ENCODE results near the gene FGFRL1.

FGFRL1 gene, protein sequence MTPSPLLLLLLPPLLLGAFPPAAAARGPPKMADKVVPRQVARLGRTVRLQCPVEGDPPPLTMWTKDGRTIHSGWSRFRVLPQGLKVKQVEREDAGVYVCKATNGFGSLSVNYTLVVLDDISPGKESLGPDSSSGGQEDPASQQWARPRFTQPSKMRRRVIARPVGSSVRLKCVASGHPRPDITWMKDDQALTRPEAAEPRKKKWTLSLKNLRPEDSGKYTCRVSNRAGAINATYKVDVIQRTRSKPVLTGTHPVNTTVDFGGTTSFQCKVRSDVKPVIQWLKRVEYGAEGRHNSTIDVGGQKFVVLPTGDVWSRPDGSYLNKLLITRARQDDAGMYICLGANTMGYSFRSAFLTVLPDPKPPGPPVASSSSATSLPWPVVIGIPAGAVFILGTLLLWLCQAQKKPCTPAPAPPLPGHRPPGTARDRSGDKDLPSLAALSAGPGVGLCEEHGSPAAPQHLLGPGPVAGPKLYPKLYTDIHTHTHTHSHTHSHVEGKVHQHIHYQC

DNA sequence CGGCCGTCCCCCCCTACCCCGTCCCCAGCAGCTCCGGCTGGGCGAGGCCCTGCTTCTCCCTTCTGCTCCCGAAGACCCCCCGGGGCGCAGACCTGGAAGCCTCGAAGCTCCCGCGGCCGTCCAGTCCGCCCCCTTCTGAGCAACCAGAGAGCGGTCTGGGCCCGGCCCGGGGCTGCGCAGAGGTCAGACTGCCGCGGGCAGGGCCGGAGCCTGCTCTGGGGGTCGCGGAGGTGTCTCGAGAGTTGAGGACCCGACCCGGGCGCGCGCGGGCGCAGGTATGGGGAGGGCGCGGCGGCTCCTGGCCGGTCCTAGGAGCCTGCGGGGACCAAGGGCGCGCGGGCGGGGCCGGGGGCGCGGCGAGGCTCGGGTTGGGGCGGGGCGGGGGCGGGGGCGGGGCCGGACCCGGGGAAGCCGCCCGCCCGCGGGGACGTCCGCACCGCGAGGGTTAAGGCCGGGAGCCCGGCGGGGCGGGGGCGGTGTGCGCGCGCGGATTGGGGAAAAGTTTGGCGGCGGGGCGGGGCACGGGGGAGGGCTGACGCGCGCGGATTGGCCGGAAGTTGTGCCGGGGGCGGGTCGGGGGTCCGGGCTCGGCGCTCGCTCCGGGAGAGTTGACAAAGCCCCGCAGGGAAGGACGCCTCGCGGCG lies at the start of gene FGFRL1:
Gene FGFRL1, plus strand, starts transcription at position 605 of the 644 bp plus-strand sequence. CDS start 860 bp downstream, outside the sequence.
- no peak for DNase-seq

DNA sequence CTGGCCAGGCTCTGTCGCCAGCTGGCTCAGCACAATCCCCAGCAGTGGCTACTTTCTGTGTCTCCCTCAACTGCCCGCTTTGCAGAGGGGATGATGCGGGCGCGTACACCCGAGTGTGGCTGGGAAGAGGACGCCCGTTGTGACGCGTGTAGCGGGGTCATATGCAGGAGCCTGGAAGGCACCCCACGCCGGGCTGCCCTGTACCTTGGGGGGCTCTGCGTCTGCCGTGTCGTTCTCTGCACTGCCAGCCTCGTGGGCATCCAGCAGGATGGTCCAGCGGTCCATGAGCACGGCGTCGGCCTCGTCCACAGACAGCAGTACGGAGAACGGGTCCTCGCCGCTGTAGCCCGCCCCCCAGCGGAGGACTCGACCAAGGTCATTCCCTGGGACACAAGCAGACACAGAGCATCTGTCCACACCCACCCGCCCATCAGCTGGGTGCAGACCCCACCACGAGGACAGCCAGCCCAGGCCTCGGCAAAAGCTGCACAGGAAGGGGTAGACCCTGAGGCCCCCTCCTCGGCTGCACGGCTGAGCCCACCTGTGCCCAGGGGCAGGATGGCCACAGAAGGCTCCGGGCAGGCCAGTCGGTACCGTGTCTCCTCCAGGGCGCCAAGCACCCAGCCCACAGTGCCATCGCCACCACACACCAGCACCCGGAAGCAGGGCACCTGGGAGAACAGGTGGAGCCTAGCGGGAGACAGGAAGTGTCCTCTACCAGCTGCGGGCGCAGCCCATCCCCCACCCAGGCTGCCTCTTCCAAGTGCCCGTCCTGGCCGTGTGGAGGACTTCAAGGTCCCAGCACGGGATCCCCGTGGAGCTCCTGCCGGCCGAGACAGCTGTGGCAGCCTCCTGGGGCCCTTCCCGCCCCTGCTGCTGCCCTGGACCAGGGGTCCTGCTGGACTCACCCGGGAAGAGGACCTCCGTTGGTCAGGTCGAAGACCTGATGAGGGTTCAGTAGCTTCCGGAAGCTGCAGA lies 48.9 kb upstream of the FGFRL1 start:
- no peak for DNase-seq

DNA sequence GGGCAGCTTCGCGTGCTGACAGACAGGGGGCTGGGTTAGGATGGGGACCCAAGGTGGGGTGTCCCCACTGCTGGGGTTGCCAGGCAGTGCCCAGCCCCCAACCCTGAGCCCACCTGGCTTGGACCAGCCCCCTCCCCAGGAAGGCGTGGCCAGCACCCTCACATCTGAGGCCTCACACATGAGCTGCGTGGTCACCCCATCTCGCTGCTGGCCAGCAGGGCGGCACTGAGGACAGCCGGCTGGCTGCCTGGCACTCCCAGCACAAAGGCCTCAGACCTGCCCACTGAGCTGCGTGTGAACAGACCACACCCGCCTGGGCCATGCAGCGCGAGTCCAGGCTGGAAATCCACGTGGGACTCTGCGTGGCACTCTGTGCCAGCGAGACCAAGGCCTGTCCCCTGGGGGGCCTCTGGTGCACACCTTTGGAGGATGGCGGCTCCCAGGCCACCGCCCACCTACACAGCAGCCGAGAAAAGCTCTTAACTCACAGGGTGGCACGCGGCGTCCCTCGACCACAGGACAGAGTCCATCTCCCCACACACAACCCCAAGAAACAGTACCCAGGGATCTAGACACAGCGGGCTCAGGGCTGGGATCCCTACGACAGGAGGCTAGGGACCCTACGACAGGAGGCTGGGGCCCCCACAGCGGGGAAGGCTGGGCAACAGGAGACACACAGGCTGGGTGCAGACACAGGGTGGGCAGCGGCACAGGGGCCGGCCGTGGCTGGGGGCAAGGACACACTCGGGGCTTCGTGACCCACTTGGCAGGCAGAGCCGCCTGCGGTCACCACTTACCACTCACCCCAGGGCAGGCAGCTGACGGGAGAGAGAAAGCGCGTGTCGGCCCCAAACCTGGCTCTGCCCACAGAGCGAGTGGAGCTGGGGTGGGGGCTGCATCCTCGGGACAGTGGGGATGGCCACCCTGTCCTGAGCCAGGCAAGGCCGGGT lies 47.9 kb upstream of the FGFRL1 start:
- no peak for DNase-seq

DNA sequence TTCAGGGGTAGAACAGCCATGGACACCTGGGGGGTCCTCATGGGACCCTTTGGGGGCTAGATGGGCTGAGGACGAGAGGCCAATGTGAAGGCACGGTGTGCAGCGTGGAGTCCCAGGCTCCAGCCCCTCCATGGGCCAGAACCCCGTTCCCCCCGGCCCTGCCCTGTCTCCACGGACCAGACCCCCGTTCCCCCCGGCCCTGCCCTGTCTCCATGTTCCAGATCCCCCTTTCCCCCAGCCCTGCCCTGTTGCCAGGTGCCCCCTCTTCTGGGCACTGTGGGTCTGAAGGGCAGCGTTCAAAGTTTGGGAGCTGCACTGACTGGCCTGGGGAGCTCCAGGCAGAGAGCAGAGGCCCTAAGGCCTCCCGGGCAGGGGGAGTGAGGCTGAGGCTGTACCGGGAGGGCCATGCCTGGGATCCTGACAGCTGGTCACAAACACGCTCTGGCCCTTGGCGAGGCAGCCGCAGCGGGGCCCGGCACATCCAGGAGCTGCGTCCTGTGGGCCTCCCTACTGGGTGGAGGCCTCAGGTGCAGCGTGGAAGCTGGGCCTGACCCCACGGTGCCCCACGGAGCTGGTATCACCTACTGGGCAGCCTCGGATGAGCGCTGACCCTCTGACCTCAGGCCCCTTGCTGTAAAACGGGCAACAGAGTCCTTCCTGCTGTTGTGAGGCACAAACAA lies 46.9 kb upstream of the FGFRL1 start:
- DNase-seq: no peak

DNA sequence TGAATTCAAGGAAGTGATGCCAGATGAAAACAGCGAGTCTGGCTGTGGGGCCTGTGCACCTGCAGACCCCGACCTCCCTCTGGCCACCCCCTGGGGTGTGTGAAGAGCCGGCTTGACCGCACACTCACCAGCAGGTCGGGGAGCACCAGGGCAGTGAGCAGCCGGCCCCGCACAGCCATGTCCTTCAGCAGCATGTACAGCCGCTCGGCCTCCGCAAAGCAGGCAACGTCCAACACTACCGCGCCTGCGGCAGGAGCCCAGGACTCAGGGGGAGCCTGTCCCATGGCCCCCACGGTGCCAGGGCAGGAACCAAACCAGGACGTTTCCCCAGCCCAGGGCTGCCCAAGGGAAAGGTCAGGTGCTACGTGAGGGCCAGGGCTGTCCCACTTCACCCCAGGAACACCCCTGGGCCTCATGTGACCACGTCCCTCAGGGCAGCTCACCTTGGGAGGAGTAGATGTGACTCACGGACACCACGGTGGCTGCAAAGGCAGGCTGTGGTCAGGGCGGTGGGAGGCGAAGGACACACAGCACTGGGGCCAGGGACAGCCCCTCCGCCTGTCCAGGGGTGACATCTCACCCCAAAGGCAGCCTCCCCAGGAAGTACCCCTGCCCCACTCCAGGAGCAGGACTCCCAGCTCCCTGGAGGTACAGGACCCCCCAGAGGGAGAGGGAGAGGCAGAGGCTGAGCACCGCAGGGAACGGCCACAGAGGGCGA lies 46.2 kb upstream of the FGFRL1 start:
- DNase-seq: no peak

DNA sequence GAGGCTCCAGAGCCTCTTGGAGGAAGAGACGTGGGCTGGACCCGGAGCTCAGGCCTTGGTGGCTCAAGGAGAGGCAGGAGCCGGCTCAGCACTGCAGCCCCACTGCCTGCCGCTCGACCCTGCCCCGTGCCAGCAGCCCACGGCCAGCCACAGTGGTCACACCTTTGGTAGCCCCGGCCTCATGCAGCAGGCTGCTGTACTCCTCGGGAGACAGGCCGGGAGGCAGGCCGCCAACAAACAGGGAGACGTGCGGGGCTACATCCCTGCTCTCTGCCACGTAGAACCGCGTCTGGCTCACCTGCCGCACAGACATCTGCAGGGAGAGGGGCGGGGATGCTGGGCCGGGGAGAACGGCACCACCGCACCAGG lies 45.7 kb upstream of the FGFRL1 start:
- DNase-seq: no peak

DNA sequence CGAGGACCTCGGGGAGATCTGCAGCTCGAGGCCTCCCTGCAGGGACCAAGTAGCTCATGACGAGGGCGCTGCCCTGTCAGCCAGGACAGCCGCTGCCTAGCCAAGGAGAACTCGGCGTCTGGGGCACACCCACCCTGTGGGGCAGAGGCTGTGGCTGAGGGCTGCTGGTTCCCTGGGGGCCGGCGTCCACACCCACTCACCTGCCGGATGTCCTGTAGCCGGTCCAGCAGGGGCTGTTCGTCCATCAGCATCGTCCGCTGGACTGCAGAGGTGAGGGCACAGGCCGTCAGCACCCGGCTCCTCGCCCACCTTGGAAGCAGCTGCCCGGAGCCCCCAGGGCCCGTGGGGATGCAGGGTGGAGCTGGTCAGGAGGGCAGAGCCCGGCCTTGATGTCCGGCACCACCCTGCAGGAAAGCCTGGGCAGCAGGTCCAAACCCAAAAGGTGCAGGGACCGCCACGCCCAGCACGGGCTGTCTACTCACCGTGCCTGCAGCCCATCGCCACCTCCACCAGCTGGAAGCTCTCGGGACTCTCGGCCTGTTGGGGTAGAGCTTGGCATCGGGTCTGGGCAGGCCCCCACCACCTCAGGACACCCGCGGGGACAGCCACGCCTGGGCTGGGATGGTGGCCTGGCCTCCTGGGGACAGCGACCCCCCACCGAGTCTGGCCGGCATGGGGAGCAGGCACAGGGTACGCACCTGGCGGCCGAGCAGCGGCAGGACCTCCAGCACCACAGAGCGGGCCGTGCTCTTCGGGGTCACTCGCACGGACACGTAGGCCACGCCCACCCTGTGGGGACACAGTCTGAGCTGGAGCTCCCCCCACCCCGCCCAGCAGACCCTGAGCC lies 44.9 kb upstream of the FGFRL1 start:
- DNase-seq: no peak

DNA sequence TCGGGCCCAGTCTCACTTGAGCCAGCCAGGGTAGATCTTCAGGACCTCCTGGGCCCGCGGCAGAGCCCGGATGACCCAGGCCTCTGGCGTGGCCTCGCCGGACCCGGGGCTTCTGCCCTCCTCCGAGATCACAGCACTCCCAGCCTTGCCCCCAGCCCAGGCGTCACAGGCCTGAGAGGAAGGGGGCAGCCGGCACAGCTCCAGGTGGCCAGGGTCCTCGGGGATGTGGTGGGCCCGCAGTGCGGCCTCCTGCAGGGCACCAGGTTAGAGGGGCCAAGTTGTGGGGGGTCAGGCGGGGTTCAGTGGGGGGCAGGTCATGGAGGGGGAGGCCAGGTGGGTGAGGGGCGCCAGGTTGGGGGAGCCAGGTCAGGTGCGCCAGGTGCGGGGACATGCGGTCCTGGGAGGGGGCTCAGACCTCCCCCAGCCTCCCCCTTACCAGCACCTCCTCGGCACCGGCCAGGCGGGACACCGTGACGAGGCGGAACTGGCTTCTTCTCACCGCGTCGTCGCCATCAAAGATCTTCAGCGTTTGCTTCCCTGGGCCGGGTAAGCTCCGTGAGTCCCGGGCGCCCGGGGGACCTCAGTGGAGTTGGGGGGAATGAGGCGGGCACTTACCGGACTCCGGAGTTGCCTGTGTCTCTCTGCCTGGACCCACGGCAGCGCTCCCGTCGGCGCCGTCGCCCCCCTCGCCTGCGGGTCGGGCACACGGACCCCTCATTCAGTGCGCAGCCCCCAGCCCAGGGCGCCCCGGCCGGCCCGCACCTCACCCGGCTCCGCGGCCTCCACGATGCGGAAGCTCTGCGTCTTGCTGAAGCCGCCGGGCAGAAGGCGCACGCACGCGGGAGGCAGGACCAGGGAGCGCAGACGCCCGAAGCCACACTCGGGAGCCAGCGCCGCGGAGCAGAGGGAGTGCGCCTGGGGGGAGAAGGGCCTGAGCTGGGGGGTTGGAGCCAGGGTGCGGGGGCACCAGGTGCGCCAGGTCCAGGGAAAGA lies 44.0 kb upstream of the FGFRL1 start:
- DNase-seq: no peak

DNA sequence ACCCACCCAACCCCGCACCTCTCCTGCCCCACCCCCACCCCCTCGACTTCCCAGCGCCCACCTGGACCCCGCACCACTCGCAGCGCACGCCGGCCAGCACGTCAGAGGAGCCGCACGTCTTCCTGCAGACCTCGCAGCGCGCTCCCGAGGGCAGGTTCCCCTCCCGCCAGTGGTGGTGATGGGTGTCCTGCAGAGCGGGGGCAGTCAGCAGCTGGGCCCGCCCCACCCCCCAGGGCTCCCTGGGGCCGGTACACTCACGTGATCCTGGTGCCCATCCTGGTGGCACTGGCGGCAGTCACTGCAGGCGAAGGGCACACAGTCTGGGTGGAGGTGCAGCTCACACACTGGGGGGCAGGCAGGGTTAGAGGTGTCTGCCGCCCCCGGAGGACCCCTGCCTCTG lies 43.2 kb upstream of the FGFRL1 start:
- no peak for DNase-seq

DNA sequence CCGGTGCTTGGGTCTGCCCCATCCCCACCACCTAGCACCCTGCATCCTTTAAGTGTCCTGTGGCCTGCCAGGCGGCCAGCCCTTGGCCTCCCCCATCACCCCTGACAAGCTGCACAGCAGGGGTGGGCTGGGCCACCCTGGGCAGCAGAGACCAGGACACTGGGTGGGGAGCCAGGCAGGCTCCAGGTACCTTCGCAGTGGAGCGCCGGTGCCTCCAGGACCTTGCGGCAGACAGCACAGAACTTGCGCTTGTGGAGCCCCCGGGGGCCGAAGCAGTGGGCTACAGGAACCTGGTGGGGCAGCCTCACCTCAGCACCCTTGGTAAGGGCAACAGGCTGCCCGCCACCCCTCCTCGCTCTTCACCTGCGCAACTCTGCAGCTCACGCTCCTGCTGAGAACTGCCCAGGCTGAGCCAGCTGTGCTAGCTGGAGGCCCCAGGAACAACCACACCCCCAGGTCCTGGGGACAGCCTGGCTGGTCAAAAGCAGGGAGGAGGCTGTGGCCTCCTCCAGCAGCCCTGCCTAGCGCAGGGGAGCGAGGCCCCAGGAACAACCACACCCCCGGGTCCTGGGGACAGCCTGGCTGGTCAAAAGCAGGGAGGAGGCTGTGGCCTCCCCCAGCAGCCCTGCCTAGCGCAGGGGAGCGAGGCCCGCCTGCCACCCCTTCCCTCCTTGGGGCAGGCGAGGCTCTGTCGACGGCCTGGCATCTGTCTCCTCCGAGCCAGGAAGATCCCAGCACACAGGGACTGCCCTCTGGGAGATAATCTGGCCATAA lies 42.6 kb upstream of the FGFRL1 start:
- DNase-seq: no peak

DNA sequence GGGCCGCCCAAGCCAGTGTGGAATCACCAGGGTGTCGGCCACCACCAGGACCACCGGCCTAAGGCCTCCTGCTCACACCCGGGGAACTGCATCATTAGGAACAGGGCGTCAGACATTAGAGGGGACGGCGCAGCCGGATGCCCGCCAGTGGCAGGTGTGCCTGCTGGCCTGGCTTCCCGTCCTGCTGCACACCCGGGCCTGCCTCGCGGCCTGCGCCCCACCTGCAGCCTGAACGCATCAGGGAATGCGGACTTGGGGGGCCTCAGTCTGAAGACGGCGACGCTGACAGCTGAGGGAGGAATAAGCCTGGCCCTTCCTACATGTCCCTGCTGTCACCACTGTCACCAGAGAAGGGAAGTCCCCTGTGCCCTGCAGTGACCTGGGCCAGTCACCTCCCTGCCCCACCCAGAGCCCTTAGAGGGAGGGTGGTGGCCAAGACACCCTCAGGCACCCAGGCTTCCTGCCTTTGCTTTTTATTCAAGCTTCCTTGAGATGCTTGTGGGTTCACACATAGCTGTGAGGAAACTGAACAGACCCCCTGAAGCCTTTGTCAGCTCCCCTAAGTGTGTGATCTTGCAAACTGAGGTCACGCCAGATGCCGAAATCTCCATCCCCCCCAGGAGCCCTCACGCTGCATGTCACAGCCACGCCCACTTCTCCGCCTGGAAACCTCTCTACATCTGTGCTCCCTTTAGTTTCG lies 41.2 kb upstream of the FGFRL1 start:
- DNase-seq: no peak

DNA sequence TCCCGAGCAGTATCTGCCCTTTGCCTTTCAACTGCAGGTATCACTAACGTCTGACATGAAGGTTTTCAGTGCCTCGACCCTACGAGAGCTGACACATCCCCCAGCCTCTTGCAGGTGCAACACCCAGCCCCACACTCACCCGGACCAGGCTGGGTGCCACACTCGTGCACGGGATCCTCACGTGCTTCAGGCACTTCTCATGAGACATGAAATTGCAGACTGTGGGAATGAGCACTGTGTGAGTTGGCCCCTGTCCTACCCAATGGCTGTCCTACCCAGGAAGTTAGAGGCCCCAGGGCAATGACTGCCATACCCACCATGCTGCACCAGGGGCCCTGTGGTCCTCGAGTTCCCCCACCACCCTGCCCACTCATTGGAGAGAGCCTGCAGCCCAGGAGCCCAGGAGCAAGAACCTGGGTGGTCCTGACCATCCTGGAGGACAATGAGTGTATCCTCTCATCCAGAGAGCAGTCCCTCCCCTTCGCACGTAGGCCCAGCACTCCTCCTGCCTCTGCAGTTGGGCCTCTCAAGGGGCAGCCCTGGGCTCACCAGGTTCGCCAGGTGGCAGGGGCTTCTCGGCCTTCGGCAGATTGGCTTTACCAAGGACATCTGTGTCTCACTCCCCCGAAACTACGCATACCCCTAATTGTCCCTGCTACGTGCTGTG lies 40.4 kb upstream of the FGFRL1 start:
- no peak for DNase-seq

DNA sequence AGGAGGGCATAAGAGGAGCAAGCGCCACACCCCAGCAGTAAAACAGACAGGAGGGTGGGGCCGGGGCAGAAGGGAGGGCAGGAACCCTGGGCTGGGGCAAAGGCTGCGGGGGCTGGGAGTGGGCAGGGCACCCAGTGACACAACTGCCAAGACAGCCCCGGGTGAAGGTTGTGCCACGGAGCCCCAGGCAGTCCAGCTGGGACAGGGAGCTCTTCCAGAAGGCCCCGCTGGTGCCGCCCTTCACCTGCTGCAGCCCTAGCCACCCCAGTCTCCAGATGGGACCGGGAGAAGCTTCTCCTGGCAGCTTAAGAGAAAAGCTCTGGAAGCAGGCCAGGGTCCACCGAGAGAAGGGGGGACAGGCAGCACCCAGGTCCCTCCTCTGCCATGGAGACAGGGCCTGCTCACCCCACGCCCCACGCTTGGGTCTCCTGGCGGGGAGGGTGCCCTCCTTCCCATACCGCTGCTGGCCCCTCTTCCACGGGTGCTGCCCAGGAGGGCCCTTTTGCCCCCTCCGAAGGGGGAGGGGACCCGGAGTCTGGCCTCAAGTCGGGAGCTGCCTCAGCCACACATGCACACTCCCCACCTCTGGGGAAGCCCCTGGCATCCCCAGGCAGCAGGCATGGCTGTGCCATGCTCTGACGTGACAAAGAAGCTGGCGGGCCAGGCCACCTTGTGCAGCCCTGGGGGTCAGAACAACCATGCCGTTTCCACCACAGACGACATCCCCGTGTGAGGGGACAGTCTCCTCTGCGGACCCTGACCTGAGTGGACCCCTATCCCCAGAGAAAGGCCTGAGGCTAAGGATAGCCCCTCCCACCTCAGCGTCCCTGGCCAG lies 39.5 kb upstream of the FGFRL1 start:
- DNase-seq: no peak

DNA sequence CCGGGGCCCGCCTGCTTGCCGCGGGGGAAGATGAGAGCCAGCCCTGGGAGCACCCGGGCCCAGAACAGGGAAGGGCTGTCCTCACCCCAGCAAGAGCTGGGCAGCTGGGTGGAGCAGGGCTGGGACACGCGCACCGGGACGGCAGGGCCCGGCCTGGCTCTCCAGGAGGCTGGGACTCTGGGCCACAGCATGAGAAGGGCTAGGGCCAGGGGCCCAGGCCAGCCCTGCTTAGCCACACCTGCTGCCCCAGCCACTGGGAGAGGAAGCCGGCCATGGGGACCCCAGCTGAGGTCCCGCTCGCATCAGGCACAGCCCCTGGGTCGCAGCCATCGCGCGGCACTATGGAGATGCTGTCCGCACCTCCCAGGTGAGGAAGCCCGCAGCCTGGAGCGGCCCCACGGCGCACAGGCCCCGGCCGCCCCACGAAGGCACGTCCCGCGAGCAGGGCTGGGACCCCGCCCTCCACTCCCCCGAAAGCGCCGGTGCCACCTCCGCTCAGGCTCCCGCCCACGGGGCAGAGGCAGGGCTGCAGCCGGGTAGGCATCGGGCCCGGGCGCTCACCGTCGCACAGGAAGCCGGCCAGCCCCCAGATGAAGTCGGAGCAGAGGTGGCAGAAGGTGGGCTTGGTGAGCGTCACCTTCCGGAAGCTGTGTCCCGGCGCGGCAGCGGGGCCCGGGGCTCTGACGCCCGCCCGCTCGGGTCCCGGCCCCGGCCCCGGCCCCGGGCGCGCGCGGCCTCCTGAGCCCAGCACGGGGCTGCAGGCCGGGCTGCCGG lies 38.6 kb upstream of the FGFRL1 start:
- DNase-seq: no peak

All from NCI-H1105 treated with DMSO at 0.1 percent for 48 hours (cell line).